Jurkat, Clone E6-1 (cell line): ENCODE measurements around the gene ARL15.

Experiments
- DNase-seq: peaks from one replicate; pipeline ENCODE4 v3.0.0-alpha.2; 2011; ENCODE audit warnings: low read depth, low spot score
- H3K4me3 ChIP-seq: 2 replicates; pipeline ENCODE4 v1.5.1; 2011; ENCODE audit warnings: mild to moderate bottlenecking, low read length, control low read depth, moderate library complexity

Gene ARL15

GRCh38 chr5:54022223-54022622 is 288.1 kb downstream of the ARL15 start:
- DNase-seq = no peak
- H3K4me3 ChIP-seq = no peak overlapping the region

GRCh38 chr5:54021431-54022164 is 288.8 kb downstream of the ARL15 start:
- no peak overlapping the region for H3K4me3 ChIP-seq
- peak; percentile 56 for DNase-seq

GRCh38 chr5:54018438-54018837 is 291.9 kb downstream of the ARL15 start:
- DNase-seq = no peak
- H3K4me3 ChIP-seq = no peak overlapping the region

- DNase-seq = no peak
- H3K4me3 ChIP-seq = no peak overlapping the region
These were observed 292.8 kb downstream of the ARL15 start for GRCh38 chr5:54017580-54017979.

GRCh38 chr5:54013556-54014194 is 296.7 kb downstream of the ARL15 start:
- no peak for DNase-seq
- no peak overlapping the region for H3K4me3 ChIP-seq

GRCh38 chr5:54009828-54010227 is 300.5 kb downstream of the ARL15 start:
- H3K4me3 ChIP-seq = no peak overlapping the region
- no peak for DNase-seq

- no peak for DNase-seq
- no peak overlapping the region for H3K4me3 ChIP-seq
These were observed 301.0 kb downstream of the ARL15 start for GRCh38 chr5:54009357-54009756.

- no peak for DNase-seq
These were observed 302.3 kb downstream of the ARL15 start for GRCh38 chr5:54007827-54008777.

GRCh38 chr5:54004697-54005096 is 305.7 kb downstream of the ARL15 start:
- H3K4me3 ChIP-seq = no peak overlapping the region

More at GRCh38 chr5:54007827-54008777, 302.3 kb downstream of the ARL15 start:
- no peak overlapping the region for H3K4me3 ChIP-seq

GRCh38 chr5:54002779-54003178 is 307.6 kb downstream of the ARL15 start:
- no peak overlapping the region for H3K4me3 ChIP-seq
- DNase-seq = no peak

More at GRCh38 chr5:54004697-54005096, 305.7 kb downstream of the ARL15 start:
- no peak for DNase-seq

- H3K4me3 ChIP-seq = no peak overlapping the region
- DNase-seq = no peak
These were observed 308.2 kb downstream of the ARL15 start for GRCh38 chr5:54001976-54002775.

GRCh38 chr5:54000011-54000410 is 310.4 kb downstream of the ARL15 start:
- H3K4me3 ChIP-seq = no peak overlapping the region
- no peak for DNase-seq

GRCh38 chr5:53997736-53998627 is 312.4 kb downstream of the ARL15 start:
- no peak for DNase-seq

GRCh38 chr5:53996008-53996407 is 314.4 kb downstream of the ARL15 start:
- no peak overlapping the region for H3K4me3 ChIP-seq
- no peak for DNase-seq

More at GRCh38 chr5:53997736-53998627, 312.4 kb downstream of the ARL15 start:
- no peak overlapping the region for H3K4me3 ChIP-seq

- no peak overlapping the region for H3K4me3 ChIP-seq
- DNase-seq = no peak
These were observed 316.2 kb downstream of the ARL15 start for GRCh38 chr5:53994148-53994547.

GRCh38 chr5:53991942-53992341 is 318.4 kb downstream of the ARL15 start:
- no peak overlapping the region for H3K4me3 ChIP-seq
- peak; percentile 16 for DNase-seq

GRCh38 chr5:53987101-53987500 is 323.3 kb downstream of the ARL15 start:
- DNase-seq = no peak
- no peak overlapping the region for H3K4me3 ChIP-seq

GRCh38 chr5:53985796-53986195 is 324.6 kb downstream of the ARL15 start:
- no peak overlapping the region for H3K4me3 ChIP-seq
- DNase-seq = no peak
